NCI-H2081 treated with DMSO at 0.1 percent for 48 hours (cell line): ENCODE results near the gene B3GLCT.
A peak's percentile ranks its signal among the peaks of the same experiment; 100 is the strongest.
"Not testable (repeated sequence)": the region's sequence is repeated elsewhere in the genome, so short reads cannot be mapped to it uniquely, and the experiment has no call there.

Source experiments
- DNase-seq: peaks from one replicate; lab custom pipeline; 2025; lab: John Stamatoyannopoulos, UW

The B3GLCT gene

DNA sequence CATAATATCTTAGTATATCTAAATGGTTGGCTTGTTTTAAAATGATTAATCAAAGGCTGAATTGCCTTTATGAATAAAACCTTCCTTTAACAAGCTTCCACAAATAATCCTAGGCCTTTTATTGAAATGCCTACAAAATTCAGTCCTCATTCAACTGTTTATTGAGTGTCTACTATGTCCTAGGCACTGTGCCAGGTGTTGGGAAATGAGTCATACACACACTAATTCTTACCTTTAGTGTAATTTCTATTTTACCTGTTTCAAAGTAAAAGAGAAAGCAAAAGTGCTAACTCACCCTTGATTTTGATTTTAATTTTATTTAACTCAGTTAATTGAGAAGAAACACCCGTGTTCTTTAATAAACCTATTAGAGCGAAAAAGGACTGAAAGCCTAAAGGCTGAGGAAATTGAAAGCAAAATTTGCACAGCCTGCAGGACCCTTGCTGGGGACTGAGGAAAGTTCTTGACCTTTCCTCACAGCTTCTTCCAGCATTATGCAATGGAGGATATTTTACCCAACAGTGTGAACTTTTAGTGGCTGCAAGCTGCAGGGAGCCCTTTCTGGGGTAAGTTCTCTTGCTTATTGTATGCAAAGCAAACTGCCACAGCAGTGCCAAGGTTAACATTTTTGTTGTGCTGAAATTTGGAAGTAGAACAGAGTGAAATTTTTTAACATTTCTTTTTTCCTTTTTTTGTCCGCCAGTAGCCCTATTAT, 83.1 kb downstream of the B3GLCT start:
- DNase-seq: no peak

DNA sequence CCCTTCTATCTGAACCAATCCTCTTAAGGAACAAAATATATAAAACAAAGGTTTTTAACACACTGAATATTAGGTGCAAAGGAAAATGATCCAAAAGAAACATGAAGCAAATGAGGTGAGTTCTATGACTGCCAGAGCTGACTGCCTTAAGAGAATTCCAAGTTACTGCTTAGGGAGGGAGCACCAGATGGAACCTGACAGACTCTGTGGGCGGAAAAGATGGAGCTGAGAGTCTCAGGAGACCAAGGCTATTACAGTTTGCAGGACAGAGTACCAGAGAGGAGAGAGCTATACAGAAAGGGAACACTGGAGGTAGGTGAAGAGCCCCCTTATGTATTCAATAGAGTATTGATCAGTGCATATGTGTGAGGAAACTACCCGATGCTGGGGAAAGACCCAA, 87.2 kb downstream of the B3GLCT start:
- DNase-seq: no peak

- DNase-seq: no peak
These were observed 101.3 kb downstream of the B3GLCT start for GRCh38 chr13:31301119-31301518.

- no peak for DNase-seq
These were observed 110.6 kb downstream of the B3GLCT start for GRCh38 chr13:31310356-31310755.

- peak; percentile 38 for DNase-seq
These were observed 111.0 kb downstream of the B3GLCT start for GRCh38 chr13:31310786-31311185.

DNA sequence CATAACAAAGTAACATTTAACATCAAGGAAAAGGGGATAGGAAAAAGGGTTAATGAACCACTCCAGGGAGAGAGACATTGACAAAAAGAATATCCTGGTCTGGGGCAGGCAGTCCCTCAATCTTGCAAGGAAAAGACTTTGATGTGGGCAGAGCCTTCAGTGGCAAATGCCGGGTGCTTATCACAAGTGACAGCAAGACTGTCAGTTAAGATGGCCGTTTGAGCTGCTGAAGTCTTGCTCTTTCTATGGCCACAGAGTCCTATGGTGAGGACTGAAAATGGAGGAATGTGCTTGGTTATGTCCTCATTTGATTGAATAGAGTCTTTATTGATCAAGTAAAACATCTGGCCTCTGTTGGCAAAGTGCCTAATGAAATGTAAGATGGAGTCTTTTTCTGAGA, 112.1 kb downstream of the B3GLCT start:
- DNase-seq: no peak

- DNase-seq: no peak
These were observed 115.2 kb downstream of the B3GLCT start for GRCh38 chr13:31314961-31315360.

GRCh38 chr13:31320946-31321345, 121.2 kb downstream of the B3GLCT start:
- DNase-seq: no peak

- no peak for DNase-seq
These were observed 121.7 kb downstream of the B3GLCT start for GRCh38 chr13:31321457-31321856.

- DNase-seq: no peak
These were observed 122.3 kb downstream of the B3GLCT start for GRCh38 chr13:31322026-31322425.

DNA sequence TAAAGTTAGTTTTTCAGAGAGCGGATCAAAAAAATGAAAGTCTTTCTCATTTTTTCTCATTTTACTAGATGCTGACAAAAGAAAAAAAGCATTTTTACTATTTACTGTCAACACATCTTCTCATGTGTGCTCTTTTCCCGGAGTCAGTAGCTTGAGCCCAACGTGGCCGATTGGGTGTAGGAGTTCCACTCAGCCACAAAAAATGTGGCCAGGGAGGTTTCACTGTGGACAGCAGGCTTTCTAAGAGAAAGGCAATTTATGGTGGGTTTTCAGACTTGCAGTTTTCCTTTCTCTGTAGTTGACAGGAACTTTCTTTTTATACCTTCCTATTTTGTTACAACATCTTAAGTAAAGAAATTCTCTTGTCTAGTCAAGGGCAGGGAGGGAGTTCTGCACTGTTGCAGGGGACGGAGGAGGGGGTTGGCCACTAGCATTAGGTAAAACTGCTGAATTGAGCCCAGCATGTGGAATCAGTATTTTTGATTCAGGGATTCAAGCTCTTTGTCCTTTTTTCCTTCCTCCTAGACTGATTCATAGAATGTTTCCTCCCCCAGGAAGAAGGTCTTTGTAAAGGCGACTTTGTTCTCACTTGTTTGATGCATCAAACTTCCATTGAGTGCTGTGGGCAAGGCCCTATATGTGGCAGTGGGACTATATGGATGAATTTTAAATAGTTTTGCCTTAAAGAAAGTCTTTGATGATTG, 123.1 kb downstream of the B3GLCT start:
- no peak for DNase-seq

GRCh38 chr13:31327182-31327860, 127.5 kb downstream of the B3GLCT start:
- no peak for DNase-seq

GRCh38 chr13:31328549-31329235, 128.9 kb downstream of the B3GLCT start:
- no peak for DNase-seq

- DNase-seq: no peak
These were observed 130.5 kb downstream of the B3GLCT start for GRCh38 chr13:31330236-31330635.

GRCh38 chr13:31331068-31331467, 131.3 kb downstream of the B3GLCT start:
- no peak for DNase-seq

- DNase-seq: no peak
These were observed 134.8 kb downstream of the B3GLCT start for GRCh38 chr13:31334547-31334946.

GRCh38 chr13:31334994-31335557, 135.3 kb downstream of the B3GLCT start:
- DNase-seq: no peak

- DNase-seq: not testable (repeated sequence)
These were observed 139.8 kb downstream of the B3GLCT start for GRCh38 chr13:31339616-31340015.

GRCh38 chr13:31340848-31341247, 141.1 kb downstream of the B3GLCT start:
- DNase-seq: not testable (repeated sequence)

DNA sequence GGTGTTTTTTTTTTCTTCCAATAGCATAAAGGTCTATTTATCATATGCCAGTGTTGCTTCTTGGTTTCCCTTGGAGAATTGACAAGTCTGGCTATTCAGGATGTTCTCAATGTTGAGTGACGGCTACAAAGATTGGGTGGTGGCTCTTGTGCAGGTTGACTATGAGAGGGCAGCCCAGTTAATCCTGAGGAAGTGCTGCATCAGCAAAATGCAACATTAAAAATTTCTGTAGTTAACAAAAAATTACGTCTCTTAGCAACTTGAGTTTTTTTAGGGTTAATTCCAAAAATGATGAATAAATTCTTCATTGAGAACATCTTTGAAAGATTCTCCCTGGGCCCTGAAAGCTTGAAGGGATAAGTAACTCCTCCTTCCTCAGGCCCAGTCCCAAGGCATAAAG, 147.1 kb downstream of the B3GLCT start:
- no peak for DNase-seq

- no peak for DNase-seq
These were observed 149.4 kb downstream of the B3GLCT start for GRCh38 chr13:31349156-31349555.

- no peak for DNase-seq
These were observed 150.8 kb downstream of the B3GLCT start for GRCh38 chr13:31350560-31350959.
